Osteoblast (primary cell): ENCODE results near the gene ANK3. TPM values are rescaled to one million over a fixed set of nuclear protein-coding genes. Genes with fewer than 3 reads are reported as not detected.
A peak's percentile ranks its signal among the peaks of the same experiment; 100 is the strongest.

Experiments
- DNase-seq: peaks from one replicate; pipeline ENCODE4 v3.0.0; 2011; ENCODE audit warnings: low spot score, mixed read lengths; ENCODE audit not compliant: insufficient read length; ENCODE audit errors: missing footprints
- H2AFZ ChIP-seq: 2 replicates; pipeline ENCODE4 v1.6.0; 2011; ENCODE audit warnings: mild to moderate bottlenecking, low read length
- H3K27ac ChIP-seq: 2 replicates; pipeline ENCODE4 v1.5.1; 2011; ENCODE audit warnings: mild to moderate bottlenecking, low read depth, low read length, moderate library complexity
- H3K27me3 ChIP-seq: 2 replicates; pipeline ENCODE4 v1.6.0; 2012; ENCODE audit warnings: mild to moderate bottlenecking, control low read depth, inconsistent platforms, low read length, moderate library complexity; ENCODE audit not compliant: insufficient read depth
- H3K36me3 ChIP-seq: 2 replicates; pipeline ENCODE4 v1.5.1; 2011; ENCODE audit warnings: mild to moderate bottlenecking, low read length, control low read depth, moderate library complexity; ENCODE audit not compliant: insufficient read depth
- H3K4me1 ChIP-seq: 2 replicates; pipeline ENCODE4 v1.5.1; 2011; ENCODE audit warnings: mild to moderate bottlenecking, low read length, control low read depth, moderate library complexity; ENCODE audit not compliant: insufficient read depth
- H3K4me2 ChIP-seq: 2 replicates; pipeline ENCODE4 v1.6.0; 2011; ENCODE audit warnings: mild to moderate bottlenecking, low read length; ENCODE audit not compliant: insufficient read depth
- H3K4me3 ChIP-seq: fragments of 200-600 bp; sonication (generic); 3 replicates; pipeline ENCODE4 v1.5.1; 2012; ENCODE audit warnings: mild to moderate bottlenecking, low read length, inconsistent platforms; ENCODE audit not compliant: insufficient read depth
- H3K79me2 ChIP-seq: 2 replicates; pipeline ENCODE4 v1.6.0; 2012; ENCODE audit warnings: mild to moderate bottlenecking, low read length, control low read depth, inconsistent platforms; ENCODE audit not compliant: insufficient read depth
- H3K9me3 ChIP-seq: 2 replicates; pipeline ENCODE4 v1.5.1; 2011; ENCODE audit warnings: low read depth, low read length, control low read depth
- H4K20me1 ChIP-seq: 2 replicates; pipeline ENCODE4 v1.6.0; 2012; ENCODE audit warnings: mild to moderate bottlenecking, low read length, control low read depth; ENCODE audit not compliant: insufficient read depth
- CTCF ChIP-seq: IDR thresholded peaks from 2 replicates; pipeline ENCODE4 v1.5.1; 2011; ENCODE audit warnings: mild to moderate bottlenecking, low read depth, low read length, moderate library complexity; ENCODE audit errors: extremely low read depth
- total RNA-seq: library from RNA; depleted of rRNA; stranded (reverse); fragments of >200 nt; gene quantifications from 2 replicates; pipeline ENCODE4 v1.2.3, GENCODE V29; 2012

The ANK3 gene
- total RNA-seq, 1 donor: 44.5 TPM

GRCh38 chr10:60417901-60418300, 28.2 kb upstream of the ANK3 start:
- Histone ChIP-seq H3K36me3 (no peaks in the 10 kb centered on the region), H2AFZ (no peak overlapping the region), H3K9me3 (no peaks in the 10 kb centered on the region), H3K4me3 (no peak overlapping the region), H3K27ac (no peak overlapping the region), H3K4me2 (no peak overlapping the region), H3K27me3 (no peaks in the 10 kb centered on the region), H4K20me1 (no peaks in the 10 kb centered on the region), H3K79me2 (no peaks in the 10 kb centered on the region), H3K4me1 (peaks cover 28% of the 10 kb centered on the region)
- no peak for DNase-seq
- TF ChIP-seq CTCF: no peak

GRCh38 chr10:60417024-60417423, 27.3 kb upstream of the ANK3 start:
- DNase-seq: no peak
- TF ChIP-seq CTCF: no peak
- no peaks in the 10 kb centered on the region for H3K79me2 ChIP-seq

GRCh38 chr10:60414877-60415585, 25.4 kb upstream of the ANK3 start:
- DNase-seq: peak; percentile 69
- H3K4me3 ChIP-seq: peak overlapping the region; percentile 44
- TF ChIP-seq CTCF: no peak
- H3K36me3 ChIP-seq: no peaks in the 10 kb centered on the region
- no peaks in the 10 kb centered on the region for H3K27me3 ChIP-seq
- peaks cover 36% of the 10 kb centered on the region for H3K4me1 ChIP-seq
- H3K4me2 ChIP-seq: peak overlapping the region; percentile 76
- H3K79me2 ChIP-seq: no peaks in the 10 kb centered on the region
- peak overlapping the region; percentile 68 for H3K27ac ChIP-seq
- H3K9me3 ChIP-seq: no peaks in the 10 kb centered on the region
- H2AFZ ChIP-seq: peak overlapping the region; percentile 20
- H4K20me1 ChIP-seq: no peaks in the 10 kb centered on the region

More at GRCh38 chr10:60417024-60417423, 27.3 kb upstream of the ANK3 start:
- Histone ChIP-seq H3K4me3 (no peak overlapping the region), H3K27ac (no peak overlapping the region), H3K9me3 (no peaks in the 10 kb centered on the region), H3K36me3 (no peaks in the 10 kb centered on the region), H3K4me1 (peaks cover 28% of the 10 kb centered on the region), H4K20me1 (no peaks in the 10 kb centered on the region), H2AFZ (no peak overlapping the region), H3K27me3 (no peaks in the 10 kb centered on the region), H3K4me2 (no peak overlapping the region)

GRCh38 chr10:60414111-60414510, 24.4 kb upstream of the ANK3 start:
- TF ChIP-seq CTCF: peak; percentile 22
- Histone ChIP-seq H3K4me2 (peak overlapping the region; percentile 76), H3K79me2 (no peaks in the 10 kb centered on the region), H2AFZ (no peak overlapping the region), H3K27me3 (no peaks in the 10 kb centered on the region), H3K9me3 (no peaks in the 10 kb centered on the region), H3K36me3 (no peaks in the 10 kb centered on the region), H3K27ac (peak overlapping the region; percentile 68), H4K20me1 (no peaks in the 10 kb centered on the region), H3K4me1 (peaks cover 36% of the 10 kb centered on the region), H3K4me3 (no peak overlapping the region)
- no peak for DNase-seq
